Esophagus squamous epithelium (tissue), 5 donors: ENCODE measurements around the gene ACTG1. TPM values are rescaled to one million over a fixed set of nuclear protein-coding genes. Genes with fewer than 3 reads are reported as not detected.
A peak's percentile ranks its signal among the peaks of the same experiment; 100 is the strongest.

ENCODE experiments used
- DNase-seq: peaks from one replicate; lab custom pipeline; 2025; lab: John Stamatoyannopoulos, UW
- H3K27ac ChIP-seq, 4 donors: fragments of 200-600 bp; sonication (generic); one replicate each; pipeline ENCODE4 v1.5.1; 2016 to 2019; ENCODE audit warnings: mild to moderate bottlenecking in 1 of 4
- H3K27me3 ChIP-seq, 4 donors: fragments of 200-600 bp; sonication (generic); 1 replicate in 3 of 4; 2 replicates in 1 of 4; pipeline versions ENCODE4 v1.5.1 to v1.6.0; 2017 to 2021; ENCODE audit warnings: antibody characterized with exemption in 1 of 4
- H3K36me3 ChIP-seq, 3 donors: fragments of 200-600 bp; sonication (generic); one replicate each; pipeline ENCODE4 v1.5.1; 2016 to 2019
- H3K4me1 ChIP-seq, 3 donors: fragments of 200-600 bp; sonication (generic); one replicate each; pipeline ENCODE4 v1.5.1; 2017 to 2019
- H3K4me3 ChIP-seq, 4 donors: fragments of 200-600 bp; sonication (generic); 1 replicate in 3 of 4; 2 replicates in 1 of 4; pipeline ENCODE4 v1.5.1; 2016 to 2019; ENCODE audit warnings: mild to moderate bottlenecking in 2 of 4, moderate library complexity in 1 of 4
- H3K9me3 ChIP-seq, 3 donors: fragments of 200-600 bp; sonication (generic); one replicate each; pipeline ENCODE4 v1.5.1; 2016 to 2019
- CTCF ChIP-seq, 6 experiments: fragments of 450-650 bp in 4 of 6; fragments of 200-600 bp in 2 of 6; sonication (generic) in 2 of 6; IDR thresholded peaks; one replicate each; pipeline ENCODE4 v1.5.1; 2016 to 2019; ENCODE audit warnings: antibody characterized with exemption in 6 of 6, mild to moderate bottlenecking in 4 of 6, moderate library complexity in 4 of 6
- POLR2A ChIP-seq, 4 donors: fragments of 450-650 bp; IDR thresholded peaks; one replicate each; pipeline ENCODE4 v1.6.1; 2017; ENCODE audit warnings: antibody characterized with exemption in 4 of 4, mild to moderate bottlenecking in 4 of 4, moderate library complexity in 3 of 4
- WGBS, 2 donors: methylation state at CpG; one replicate each; pipeline ENCODE4 v1.1.5; 2018; 5-methylcytosine and 5-hydroxymethylcytosine counted together
- intact Hi-C: fragments of 100-400 bp; cut with DNase I; formaldehyde crosslinking; loops from one replicate; pipeline ENCODE4 v1.15.0; 2022
- total RNA-seq, 4 donors: library from RNA; depleted of rRNA; stranded (reverse); fragments of >200 nt; gene quantifications; one replicate each; pipeline ENCODE4 v1.1.0, GENCODE V29; 2016
- donor health status: DM: yes; HTN: yes; CAD: no.

The ACTG1 gene
- total RNA-seq, 4 donors from 2014 or later = 3,349 to 6,664 (median 4,433) TPM

GRCh38 chr17:81476635-81477034 is 36.0 kb downstream of the ACTG1 start:
- 73 to 88% methylated on average over 2 to 6 of the region's 6 CpGs for WGBS, 2 donors
- intact Hi-C loops = no loop called here
- no peak for TF ChIP-seq POLR2A (IDR thresholded peaks at IDR 0.05)
- TF ChIP-seq CTCF (IDR thresholded peaks at IDR 0.05) = no peak
- Histone ChIP-seq H3K27ac (no peak overlapping the region), H3K27me3 (peaks cover 0 to 15% (median 0%) of the 10 kb centered on the region in 4 donors), H3K4me3 (no peak overlapping the region), H3K36me3 (no peaks in the 10 kb centered on the region), H3K9me3 (no peaks in the 10 kb centered on the region), H3K4me1 (peaks cover 10 to 19% (median 13%) of the 10 kb centered on the region in 3 donors)
- DNase-seq = no peak

GRCh38 chr17:81476097-81476496 is 36.5 kb downstream of the ACTG1 start:
- Histone ChIP-seq H3K4me3 (no peak overlapping the region), H3K27ac (no peak overlapping the region), H3K4me1 (peaks cover 7 to 19% (median 8%) of the 10 kb centered on the region in 3 donors), H3K9me3 (no peaks in the 10 kb centered on the region), H3K36me3 (no peaks in the 10 kb centered on the region), H3K27me3 (peaks cover 0 to 9% (median 0%) of the 10 kb centered on the region in 4 donors)
- 86% methylated on average over 5 of the region's 7 CpGs; no CpG with 5 or more reads in 1 of the 2 donors for WGBS, 2 donors
- no peak for DNase-seq
- no peak for TF ChIP-seq CTCF (IDR thresholded peaks at IDR 0.05)
- intact Hi-C loops = no loop called here

GRCh38 chr17:81474958-81475357 is 37.6 kb downstream of the ACTG1 start:
- Histone ChIP-seq H3K4me1 (peaks cover 0 to 12% (median 0%) of the 10 kb centered on the region in 3 donors), H3K9me3 (no peaks in the 10 kb centered on the region), H3K36me3 (no peaks in the 10 kb centered on the region), H3K27me3 (no peaks in the 10 kb centered on the region), H3K27ac (no peak overlapping the region), H3K4me3 (no peak overlapping the region)
- DNase-seq = no peak
- TF ChIP-seq CTCF (IDR thresholded peaks at IDR 0.05) = no peak
- TF ChIP-seq POLR2A (IDR thresholded peaks at IDR 0.05) = no peak
- 66 to 68% methylated on average over 4 to 5 of the region's 16 CpGs for WGBS, 2 donors
- intact Hi-C loops = no loop called here

- peaks cover 0 to 10% (median 0%) of the 10 kb centered on the region in 3 donors for H3K4me1 ChIP-seq
- intact Hi-C loops = no loop called here
- no peak overlapping the region for H3K4me3 ChIP-seq
- H3K27me3 ChIP-seq = no peaks in the 10 kb centered on the region
- H3K9me3 ChIP-seq = no peaks in the 10 kb centered on the region
- H3K27ac ChIP-seq = no peak overlapping the region
- DNase-seq = no peak
- 80 to 81% methylated on average over 2 to 3 of the region's 8 CpGs for WGBS, 2 donors
- no peaks in the 10 kb centered on the region for H3K36me3 ChIP-seq
- no peak for TF ChIP-seq POLR2A (IDR thresholded peaks at IDR 0.05)
These were observed 39.6 kb downstream of the ACTG1 start for GRCh38 chr17:81473019-81473418.

- H3K27ac ChIP-seq = peak overlapping the region in 1 of 4 donors; percentile 36
- H3K9me3 ChIP-seq = no peaks in the 10 kb centered on the region
- TF ChIP-seq CTCF (IDR thresholded peaks at IDR 0.05) = no peak
- TF ChIP-seq POLR2A (IDR thresholded peaks at IDR 0.05) = no peak
- no peak for DNase-seq
- 88 to 96% methylated on average over 15 to 16 of the region's 28 CpGs for WGBS, 2 donors
- intact Hi-C loops = no loop called here
- H3K27me3 ChIP-seq = no peaks in the 10 kb centered on the region
- H3K36me3 ChIP-seq = no peaks in the 10 kb centered on the region
- no peak overlapping the region for H3K4me3 ChIP-seq
- peaks cover 0 to 10% (median 0%) of the 10 kb centered on the region in 3 donors for H3K4me1 ChIP-seq
These were observed 40.7 kb downstream of the ACTG1 start for GRCh38 chr17:81471818-81472456.
